Measurements from ENCODE around the gene CERS6. TPM values are rescaled to one million over a fixed set of nuclear protein-coding genes. Genes with fewer than 3 reads are reported as not detected.

CERS6 gene
- total and polyA plus RNA-seq, 10 of the 15 experiments (the other 5 are each of a cell fraction or from before 2014, with no cell fraction given) = 1.3 to 20.4 (median 14.1) TPM

GRCh38 chr2:168454737-168455644 lies 1.1 kb upstream of the CERS6 start (continued):
- TF ChIP-seq, protein P1, sequence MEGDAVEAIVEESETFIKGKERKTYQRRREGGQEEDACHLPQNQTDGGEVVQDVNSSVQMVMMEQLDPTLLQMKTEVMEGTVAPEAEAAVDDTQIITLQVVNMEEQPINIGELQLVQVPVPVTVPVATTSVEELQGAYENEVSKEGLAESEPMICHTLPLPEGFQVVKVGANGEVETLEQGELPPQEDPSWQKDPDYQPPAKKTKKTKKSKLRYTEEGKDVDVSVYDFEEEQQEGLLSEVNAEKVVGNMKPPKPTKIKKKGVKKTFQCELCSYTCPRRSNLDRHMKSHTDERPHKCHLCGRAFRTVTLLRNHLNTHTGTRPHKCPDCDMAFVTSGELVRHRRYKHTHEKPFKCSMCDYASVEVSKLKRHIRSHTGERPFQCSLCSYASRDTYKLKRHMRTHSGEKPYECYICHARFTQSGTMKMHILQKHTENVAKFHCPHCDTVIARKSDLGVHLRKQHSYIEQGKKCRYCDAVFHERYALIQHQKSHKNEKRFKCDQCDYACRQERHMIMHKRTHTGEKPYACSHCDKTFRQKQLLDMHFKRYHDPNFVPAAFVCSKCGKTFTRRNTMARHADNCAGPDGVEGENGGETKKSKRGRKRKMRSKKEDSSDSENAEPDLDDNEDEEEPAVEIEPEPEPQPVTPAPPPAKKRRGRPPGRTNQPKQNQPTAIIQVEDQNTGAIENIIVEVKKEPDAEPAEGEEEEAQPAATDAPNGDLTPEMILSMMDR (IDR thresholded peaks at IDR 0.05 in 2 of 3, conservative IDR thresholded peaks at IDR 0.05 in 1 of 3; ENCODE audit: control insufficient read depth in 2 of 3, extremely low read depth in 1 of 3, insufficient read depth in 1 of 3, low read depth in 3 of 3, low read length in 3 of 3) = no peak
- TF ChIP-seq ATF2 (IDR thresholded peaks at IDR 0.05; ENCODE audit: low read length) (no peak), TCF3 (IDR thresholded peaks at IDR 0.05; ENCODE audit: borderline replicate concordance, insufficient read depth, low read depth, low read length) (no peak), SP1 (IDR thresholded peaks at IDR 0.05; ENCODE audit: low read depth, low read length) (no peak), MYC (IDR thresholded peaks at IDR 0.05; ENCODE audit: insufficient read depth, insufficient read length, insufficient replicate concordance, low read length, severe bottlenecking) (no peak), PML (IDR thresholded peaks at IDR 0.05; ENCODE audit: low read length) (no peak)

Measured in GM12878 (cell line).